OCI-LY1 (cell line): ENCODE results near the gene THEM5.

Experiments
- H2AFZ ChIP-seq: fragments of 200-600 bp; sonication (generic), shearing (Covaris generic); 2 replicates; pipeline ENCODE4 v1.6.0; 2014; ENCODE audit warnings: antibody characterized with exemption, mild to moderate bottlenecking, low read length
- H3F3A ChIP-seq: fragments of 200-600 bp; sonication (generic), shearing (Covaris generic); 2 replicates; pipeline ENCODE4 v1.6.0; 2014; ENCODE audit warnings: mild to moderate bottlenecking, antibody characterized with exemption, low read length, moderate library complexity; ENCODE audit not compliant: insufficient read depth
- H3K27ac ChIP-seq: fragments of 200-600 bp; sonication (generic); 2 replicates; pipeline ENCODE4 v1.5.1; 2014; ENCODE audit warnings: low read length, mixed run types, mild to moderate bottlenecking, low read depth; ENCODE audit not compliant: poor library complexity, severe bottlenecking
- H3K27me3 ChIP-seq: fragments of 200-600 bp; sonication (generic); 2 replicates; pipeline ENCODE4 v1.6.0; 2014; ENCODE audit warnings: antibody characterized with exemption, mild to moderate bottlenecking, low read length, moderate library complexity; ENCODE audit not compliant: insufficient read depth
- H3K36me3 ChIP-seq: fragments of 200-600 bp; sonication (generic); 2 replicates; pipeline ENCODE4 v1.6.1; 2014; ENCODE audit warnings: mild to moderate bottlenecking, antibody characterized with exemption, low read length, moderate library complexity, mixed read lengths; ENCODE audit not compliant: insufficient read depth
- H3K4me1 ChIP-seq: fragments of 200-600 bp; sonication (generic); 2 replicates; pipeline ENCODE4 v1.5.1; 2014; ENCODE audit warnings: mild to moderate bottlenecking, low read length, moderate library complexity; ENCODE audit not compliant: insufficient read depth, severe bottlenecking
- H3K4me2 ChIP-seq: fragments of 200-600 bp; sonication (generic), shearing (Covaris generic); 2 replicates; pipeline ENCODE4 v1.6.1; 2014; ENCODE audit warnings: low read length
- H3K4me3 ChIP-seq: fragments of 200-600 bp; sonication (generic); 2 replicates; pipeline ENCODE4 v1.5.1; 2014; ENCODE audit warnings: low read length, low read depth, mild to moderate bottlenecking, mixed read lengths; ENCODE audit not compliant: poor library complexity, severe bottlenecking
- H3K79me2 ChIP-seq: fragments of 200-600 bp; shearing (Covaris generic); 2 replicates; pipeline ENCODE4 v1.6.1; 2016; ENCODE audit warnings: mixed run types, low read length, mixed read lengths; ENCODE audit not compliant: insufficient read depth
- H3K9ac ChIP-seq: fragments of 200-600 bp; sonication (generic), shearing (Covaris generic); 2 replicates; pipeline ENCODE4 v1.6.1; 2014; ENCODE audit warnings: mild to moderate bottlenecking, low read length, mixed read lengths
- H3K9me2 ChIP-seq: fragments of 200-600 bp; sonication (generic), shearing (Covaris generic); 2 replicates; pipeline ENCODE4 v1.6.1; 2014; ENCODE audit warnings: low read depth, mild to moderate bottlenecking, low read length, mixed read lengths
- H3K9me3 ChIP-seq: fragments of 200-600 bp; shearing (Covaris generic); 2 replicates; pipeline ENCODE4 v1.6.1; 2014; ENCODE audit warnings: low read length, mixed read lengths
- H4K20me1 ChIP-seq: fragments of 200-600 bp; sonication (generic), shearing (Covaris generic); 2 replicates; pipeline ENCODE4 v1.6.0; 2016; ENCODE audit warnings: mild to moderate bottlenecking, low read length; ENCODE audit not compliant: insufficient read depth
- CTCF ChIP-seq: fragments of 200-600 bp; sonication (generic), shearing (Covaris generic); IDR thresholded peaks from 2 replicates; pipeline ENCODE4 v1.5.1; 2017; ENCODE audit warnings: mild to moderate bottlenecking, antibody characterized with exemption, low read length, moderate library complexity, mixed read lengths
- EZH2 ChIP-seq: fragments of 200-600 bp; sonication (generic), shearing (Covaris generic); IDR thresholded peaks from 2 replicates; pipeline ENCODE4 v1.8.0; 2017; ENCODE audit warnings: borderline replicate concordance, mixed run types, mild to moderate bottlenecking, antibody characterized with exemption, low read length, moderate library complexity, mixed read lengths

The THEM5 gene

DNA sequence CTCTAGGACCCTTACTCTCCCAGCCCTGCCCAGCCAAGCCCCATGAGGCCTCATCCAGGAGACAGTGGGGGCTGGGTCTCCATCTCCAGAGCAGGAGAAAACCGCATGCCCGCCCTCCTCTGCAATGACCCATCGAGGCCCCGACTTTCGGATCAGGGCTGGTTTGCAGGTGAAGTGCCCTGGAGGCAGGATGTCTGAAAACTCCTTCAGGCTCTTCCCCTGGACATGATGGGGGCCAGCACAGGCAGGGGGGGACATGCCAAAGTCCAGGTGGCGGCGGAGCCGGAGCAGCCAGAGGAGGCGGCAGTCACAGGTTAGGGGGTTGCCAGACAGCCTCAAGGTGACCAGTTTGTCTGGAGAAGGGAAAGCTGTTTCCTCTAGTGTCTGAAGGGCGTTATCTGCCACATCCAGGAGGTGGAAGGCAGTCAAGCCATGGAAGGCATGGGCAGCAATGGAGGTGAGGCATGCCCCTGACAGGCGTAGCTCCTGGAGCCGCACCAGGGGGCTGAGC is 52.1 kb downstream of the THEM5 start:
- peaks cover 4% of the 10 kb centered on the region; the same call in 1 of the 2 replicates for H3K27me3 ChIP-seq
- H2AFZ ChIP-seq: no peak overlapping the region
- TF ChIP-seq CTCF (no peak), EZH2 (no peak)
- no peaks in the 10 kb centered on the region for H4K20me1 ChIP-seq
- no peak overlapping the region for H3K9ac ChIP-seq
- H3K4me2 ChIP-seq: no peak overlapping the region
- H3K79me2 ChIP-seq: no peaks in the 10 kb centered on the region
- no peaks in the 10 kb centered on the region for H3K9me3 ChIP-seq
- H3K27ac ChIP-seq: no peak overlapping the region
- no peaks in the 10 kb centered on the region for H3K36me3 ChIP-seq
- no peaks in the 10 kb centered on the region for H3K4me1 ChIP-seq
- no peak overlapping the region for H3K4me3 ChIP-seq
- no peaks in the 10 kb centered on the region for H3F3A ChIP-seq
- no peaks in the 10 kb centered on the region for H3K9me2 ChIP-seq

GRCh38 chr1:151800830-151801229 is 52.7 kb downstream of the THEM5 start:
- no peak overlapping the region for H3K9ac ChIP-seq
- no peak for TF ChIP-seq EZH2
- TF ChIP-seq CTCF: no peak
- no peaks in the 10 kb centered on the region for H3K9me3 ChIP-seq
- H2AFZ ChIP-seq: no peak overlapping the region
- no peak overlapping the region for H3K4me3 ChIP-seq
- H3K79me2 ChIP-seq: no peaks in the 10 kb centered on the region
- H3K27me3 ChIP-seq: peaks cover 4% of the 10 kb centered on the region; the same call in 1 of the 2 replicates
- H3K9me2 ChIP-seq: no peaks in the 10 kb centered on the region
- H3K4me2 ChIP-seq: no peak overlapping the region
- no peak overlapping the region for H3K27ac ChIP-seq
- H3F3A ChIP-seq: no peaks in the 10 kb centered on the region
- H3K36me3 ChIP-seq: no peaks in the 10 kb centered on the region
- no peaks in the 10 kb centered on the region for H4K20me1 ChIP-seq
- no peaks in the 10 kb centered on the region for H3K4me1 ChIP-seq

GRCh38 chr1:151799179-151800022 is 54.1 kb downstream of the THEM5 start:
- H3K4me3 ChIP-seq: no peak overlapping the region
- no peaks in the 10 kb centered on the region for H3K79me2 ChIP-seq
- H3K9me2 ChIP-seq: no peaks in the 10 kb centered on the region
- no peaks in the 10 kb centered on the region for H4K20me1 ChIP-seq
- H3F3A ChIP-seq: no peaks in the 10 kb centered on the region
- H3K36me3 ChIP-seq: no peaks in the 10 kb centered on the region
- no peak overlapping the region for H3K27ac ChIP-seq
- no peak for TF ChIP-seq EZH2
- TF ChIP-seq CTCF: no peak
- H3K9ac ChIP-seq: no peak overlapping the region
- H3K4me1 ChIP-seq: no peaks in the 10 kb centered on the region
- H2AFZ ChIP-seq: no peak overlapping the region
- H3K27me3 ChIP-seq: peaks cover 4% of the 10 kb centered on the region; the same call in 1 of the 2 replicates
- no peak overlapping the region for H3K4me2 ChIP-seq
- H3K9me3 ChIP-seq: no peaks in the 10 kb centered on the region
